Prostate gland (tissue), 2 donors: ENCODE results near the gene NIT2.

Experiments used
- POLR2A ChIP-seq: fragments of 450-650 bp; IDR thresholded peaks from one replicate; pipeline ENCODE4 v1.6.1; 2016; ENCODE audit warnings: antibody characterized with exemption, mild to moderate bottlenecking
- POLR2AphosphoS5 ChIP-seq: sonication (generic); formaldehyde crosslinking; IDR thresholded peaks from one replicate; pipeline ENCODE4 v1.6.1; 2017; ENCODE audit warnings: antibody characterized with exemption
- TF ChIP-seq, protein P1 (sequence below), 4 experiments: fragments of 200-600 bp in 2 of 4; fragments of 450-650 bp in 2 of 4; sonication (generic) in 2 of 4; IDR thresholded peaks; 1 replicate in 3 of 4; 2 replicates in 1 of 4; pipeline ENCODE4 v1.5.1; 2016 to 2019; ENCODE audit warnings: antibody characterized with exemption in 4 of 4, mild to moderate bottlenecking in 2 of 4, moderate library complexity in 2 of 4

DNA sequence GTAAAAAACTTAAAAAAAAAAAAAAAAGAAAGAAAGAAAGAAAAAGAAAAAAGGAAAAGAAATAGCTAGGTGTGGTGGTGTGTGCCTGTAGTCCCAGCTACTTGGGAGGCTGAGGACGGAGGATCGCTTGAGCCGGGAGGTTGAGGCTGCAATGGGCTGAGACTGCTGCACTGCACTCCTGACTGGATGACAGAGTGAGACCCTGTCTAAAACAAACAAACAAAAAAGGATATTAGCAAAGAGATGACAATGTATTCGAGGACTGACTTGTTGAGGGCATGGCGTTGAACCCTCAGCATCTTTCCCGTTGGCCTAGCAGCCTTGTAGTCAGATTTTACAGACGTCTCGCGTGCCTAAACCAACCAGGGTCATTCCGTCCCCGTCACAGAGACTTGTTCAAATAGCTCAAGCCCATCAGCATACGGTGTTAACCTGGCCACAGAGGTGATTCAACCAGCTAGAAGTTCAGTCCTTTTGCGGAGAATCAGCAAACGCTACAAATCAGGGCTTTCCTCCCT lies 528 bp upstream of the NIT2 start:
- TF ChIP-seq POLR2A (no peak), POLR2AphosphoS5 (no peak)
- TF ChIP-seq, protein P1, sequence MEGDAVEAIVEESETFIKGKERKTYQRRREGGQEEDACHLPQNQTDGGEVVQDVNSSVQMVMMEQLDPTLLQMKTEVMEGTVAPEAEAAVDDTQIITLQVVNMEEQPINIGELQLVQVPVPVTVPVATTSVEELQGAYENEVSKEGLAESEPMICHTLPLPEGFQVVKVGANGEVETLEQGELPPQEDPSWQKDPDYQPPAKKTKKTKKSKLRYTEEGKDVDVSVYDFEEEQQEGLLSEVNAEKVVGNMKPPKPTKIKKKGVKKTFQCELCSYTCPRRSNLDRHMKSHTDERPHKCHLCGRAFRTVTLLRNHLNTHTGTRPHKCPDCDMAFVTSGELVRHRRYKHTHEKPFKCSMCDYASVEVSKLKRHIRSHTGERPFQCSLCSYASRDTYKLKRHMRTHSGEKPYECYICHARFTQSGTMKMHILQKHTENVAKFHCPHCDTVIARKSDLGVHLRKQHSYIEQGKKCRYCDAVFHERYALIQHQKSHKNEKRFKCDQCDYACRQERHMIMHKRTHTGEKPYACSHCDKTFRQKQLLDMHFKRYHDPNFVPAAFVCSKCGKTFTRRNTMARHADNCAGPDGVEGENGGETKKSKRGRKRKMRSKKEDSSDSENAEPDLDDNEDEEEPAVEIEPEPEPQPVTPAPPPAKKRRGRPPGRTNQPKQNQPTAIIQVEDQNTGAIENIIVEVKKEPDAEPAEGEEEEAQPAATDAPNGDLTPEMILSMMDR (IDR thresholded peaks at IDR 0.05), result no peak
